SK-N-SH (cell line): ENCODE results near the gene RCSD1. TPM values are rescaled to one million over a fixed set of nuclear protein-coding genes. Genes with fewer than 3 reads are reported as not detected.

Experiments
- CTCF ChIA-PET: fragments of 300-600, 350-600 bp; formaldehyde crosslinking; extraction: SDS; loops from one replicate; lab custom pipeline; 2021; lab: Yijun Ruan, JAX
- POLR2A ChIA-PET: fragments of 350-600 bp; sonication (Branson Sonifier 250); formaldehyde crosslinking; extraction: SDS; loops from one replicate; lab custom pipeline; 2020; ENCODE audit warnings: antibody characterized with exemption, inconsistent platforms; lab: Yijun Ruan, JAX
- DNase-seq: peaks from one replicate; pipeline ENCODE4 v3.0.0; 2012
- H2AFZ ChIP-seq: fragments of 200-600 bp; sonication (generic); 2 replicates; pipeline ENCODE4 v1.8.1; 2016; ENCODE audit warnings: antibody characterized with exemption, mild to moderate bottlenecking, low read depth
- H3F3A ChIP-seq: fragments of 200-600 bp; sonication (generic); replicated peaks from 2 replicates; pipeline ENCODE3; 2016; ENCODE audit warnings: antibody characterized with exemption, mild to moderate bottlenecking; ENCODE audit not compliant: insufficient read depth
- H3K27ac ChIP-seq, 2 experiments: fragments of 200-500 bp in 1 of 2; fragments of 200-600 bp in 1 of 2; sonication (Bioruptor generic) in 1 of 2; sonication (generic), shearing (Covaris generic) in 1 of 2; 2 replicates each; pipeline versions ENCODE4 v1.5.1 to v1.6.1; 2014 to 2016; ENCODE audit warnings: low read depth in 2 of 2, inconsistent platforms in 1 of 2, low read length in 1 of 2, mild to moderate bottlenecking in 1 of 2, mixed read lengths in 1 of 2
- H3K27me3 ChIP-seq: fragments of 200-600 bp; sonication (generic), shearing (Covaris generic); 2 replicates; pipeline ENCODE4 v1.6.1; 2016; ENCODE audit warnings: mixed run types; ENCODE audit not compliant: insufficient read depth
- H3K36me3 ChIP-seq, 2 experiments: fragments of 200-500 bp in 1 of 2; fragments of 200-600 bp in 1 of 2; sonication (Bioruptor generic) in 1 of 2; sonication (generic) in 1 of 2; replicated peaks in 1 of 2; 2 replicates each; pipeline versions ENCODE3 to v1.5.1; 2014 to 2016; ENCODE audit warnings: low read length in 1 of 2, mild to moderate bottlenecking in 1 of 2; ENCODE audit not compliant: insufficient read depth in 2 of 2, control insufficient read depth in 1 of 2
- H3K4me1 ChIP-seq, 2 experiments: fragments of 200-500 bp in 1 of 2; fragments of 200-600 bp in 1 of 2; sonication (Bioruptor generic) in 1 of 2; sonication (generic), shearing (Covaris generic) in 1 of 2; 2 replicates each; pipeline versions ENCODE4 v1.5.1 to v1.6.1; 2014 to 2016; ENCODE audit warnings: low read depth in 1 of 2, low read length in 1 of 2, mixed run types in 1 of 2; ENCODE audit not compliant: insufficient read depth in 2 of 2, control insufficient read depth in 1 of 2
- H3K4me2 ChIP-seq: fragments of 200-600 bp; sonication (generic), shearing (Covaris generic); 2 replicates; pipeline ENCODE4 v1.6.1; 2017; ENCODE audit warnings: mixed run types
- H3K4me3 ChIP-seq, 2 experiments: fragments of 200-500 bp in 1 of 2; fragments of 200-600 bp in 1 of 2; sonication (Bioruptor generic) in 1 of 2; sonication (generic), shearing (Covaris generic) in 1 of 2; 2 replicates each; pipeline versions ENCODE4 v1.5.1 to v1.8.1; 2014 to 2016; ENCODE audit warnings: low read depth in 2 of 2, inconsistent platforms in 1 of 2, low read length in 1 of 2, mild to moderate bottlenecking in 1 of 2, mixed read lengths in 1 of 2, moderate library complexity in 1 of 2
- H3K79me2 ChIP-seq: fragments of 200-600 bp; sonication (generic); 2 replicates; pipeline ENCODE4 v1.8.1; 2017; ENCODE audit warnings: mild to moderate bottlenecking; ENCODE audit not compliant: insufficient read depth
- H3K9ac ChIP-seq: fragments of 200-600 bp; sonication (generic); 2 replicates; pipeline ENCODE4 v1.6.1; 2017; ENCODE audit warnings: mixed run types
- H3K9me2 ChIP-seq: fragments of 200-600 bp; sonication (generic); 2 replicates; pipeline ENCODE4 v1.6.1; 2017; ENCODE audit warnings: mixed run types
- H3K9me3 ChIP-seq: fragments of 200-600 bp; sonication (generic); 2 replicates; pipeline ENCODE4 v1.6.1; 2017; ENCODE audit warnings: mixed run types, mild to moderate bottlenecking, moderate library complexity
- H4K20me1 ChIP-seq: fragments of 200-600 bp; sonication (generic); 2 replicates; pipeline ENCODE4 v1.6.1; 2017; ENCODE audit warnings: mild to moderate bottlenecking, mixed run types; ENCODE audit not compliant: insufficient read depth
- CHD2 ChIP-seq: fragments of 150-350 bp; IDR thresholded peaks from 2 replicates; pipeline ENCODE4 v1.6.1; 2018; ENCODE audit warnings: low read length; ENCODE audit not compliant: partially characterized antibody
- FOSL2 ChIP-seq: IDR thresholded peaks from 2 replicates; pipeline ENCODE4 v1.4.0; 2012; ENCODE audit warnings: low read depth, mild to moderate bottlenecking, moderate library complexity, borderline replicate concordance
- GATA2 ChIP-seq: sonication (generic); formaldehyde crosslinking; IDR thresholded peaks from 2 replicates; pipeline ENCODE4 v1.5.0; 2020; ENCODE audit warnings: mild to moderate bottlenecking, missing genetic modification reagents
- MXI1 ChIP-seq: IDR thresholded peaks from 2 replicates; pipeline ENCODE4 v1.6.1; 2012; ENCODE audit warnings: mild to moderate bottlenecking, low read depth, low read length, improper control_type of control experiment
- NFIC ChIP-seq: IDR thresholded peaks from 2 replicates; pipeline ENCODE4 v1.4.0; 2012; ENCODE audit warnings: borderline replicate concordance
- NRF1 ChIP-seq: IDR thresholded peaks from 2 replicates; pipeline ENCODE4 v1.6.1; 2012; ENCODE audit warnings: low read depth, mild to moderate bottlenecking, low read length
- RCOR1 ChIP-seq: fragments of 150-350 bp; IDR thresholded peaks from 2 replicates; pipeline ENCODE4 v1.6.1; 2017; ENCODE audit warnings: antibody characterized with exemption, low read length
- RFX5 ChIP-seq: IDR thresholded peaks from 2 replicates; pipeline ENCODE4 v1.6.1; 2012; ENCODE audit warnings: mild to moderate bottlenecking, improper control_type of control experiment, low read length
- TCF12 ChIP-seq: IDR thresholded peaks from 2 replicates; pipeline ENCODE4 v1.4.0; 2012
- WGBS: methylation state at CpG from one replicate; pipeline ENCODE4 v1.1.6; 2017; ENCODE audit warnings: low lambda C conversion rate; 5-methylcytosine and 5-hydroxymethylcytosine counted together
- polyA plus RNA-seq, 3 experiments: library from polyadenylated mRNA; depleted of rRNA; stranded (reverse); fragments of >200 nt; gene quantifications; 2 replicates each; pipeline ENCODE4 v1.2.3, GENCODE V29; 2012
- TF ChIP-seq, protein P1 (sequence below): IDR thresholded peaks from 2 replicates; pipeline ENCODE4 v1.4.0; 2012; ENCODE audit warnings: low read depth
- TF ChIP-seq, protein P2 (sequence below): fragments of 200-600 bp; sonication (generic); IDR thresholded peaks from 2 replicates; pipeline ENCODE4 v1.6.1; 2017; ENCODE audit warnings: antibody characterized with exemption, mild to moderate bottlenecking, moderate library complexity
- TF ChIP-seq, protein P3 (sequence below): IDR thresholded peaks from 2 replicates; pipeline ENCODE4; 2012
- TF ChIP-seq, protein P4 (sequence below): IDR thresholded peaks from 2 replicates; pipeline ENCODE4 v1.4.0; 2012; ENCODE audit warnings: low read depth, borderline replicate concordance

Gene RCSD1, protein sequence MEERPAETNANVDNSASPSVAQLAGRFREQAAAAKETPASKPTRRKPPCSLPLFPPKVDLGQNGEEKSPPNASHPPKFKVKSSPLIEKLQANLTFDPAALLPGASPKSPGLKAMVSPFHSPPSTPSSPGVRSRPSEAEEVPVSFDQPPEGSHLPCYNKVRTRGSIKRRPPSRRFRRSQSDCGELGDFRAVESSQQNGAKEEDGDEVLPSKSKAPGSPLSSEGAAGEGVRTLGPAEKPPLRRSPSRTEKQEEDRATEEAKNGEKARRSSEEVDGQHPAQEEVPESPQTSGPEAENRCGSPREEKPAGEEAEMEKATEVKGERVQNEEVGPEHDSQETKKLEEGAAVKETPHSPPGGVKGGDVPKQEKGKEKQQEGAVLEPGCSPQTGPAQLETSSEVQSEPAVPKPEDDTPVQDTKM
- polyA plus RNA-seq (2012; rRNA removed), result 0.02 and 0.03 TPM in 2 replicates
- 0.03 and 0.04 TPM in 2 replicates for polyA plus RNA-seq (2012; cell fraction: cytosol; rRNA removed)
- not detected in 2 replicates for polyA plus RNA-seq (2012; cell fraction: nucleus; rRNA removed)

DNA sequence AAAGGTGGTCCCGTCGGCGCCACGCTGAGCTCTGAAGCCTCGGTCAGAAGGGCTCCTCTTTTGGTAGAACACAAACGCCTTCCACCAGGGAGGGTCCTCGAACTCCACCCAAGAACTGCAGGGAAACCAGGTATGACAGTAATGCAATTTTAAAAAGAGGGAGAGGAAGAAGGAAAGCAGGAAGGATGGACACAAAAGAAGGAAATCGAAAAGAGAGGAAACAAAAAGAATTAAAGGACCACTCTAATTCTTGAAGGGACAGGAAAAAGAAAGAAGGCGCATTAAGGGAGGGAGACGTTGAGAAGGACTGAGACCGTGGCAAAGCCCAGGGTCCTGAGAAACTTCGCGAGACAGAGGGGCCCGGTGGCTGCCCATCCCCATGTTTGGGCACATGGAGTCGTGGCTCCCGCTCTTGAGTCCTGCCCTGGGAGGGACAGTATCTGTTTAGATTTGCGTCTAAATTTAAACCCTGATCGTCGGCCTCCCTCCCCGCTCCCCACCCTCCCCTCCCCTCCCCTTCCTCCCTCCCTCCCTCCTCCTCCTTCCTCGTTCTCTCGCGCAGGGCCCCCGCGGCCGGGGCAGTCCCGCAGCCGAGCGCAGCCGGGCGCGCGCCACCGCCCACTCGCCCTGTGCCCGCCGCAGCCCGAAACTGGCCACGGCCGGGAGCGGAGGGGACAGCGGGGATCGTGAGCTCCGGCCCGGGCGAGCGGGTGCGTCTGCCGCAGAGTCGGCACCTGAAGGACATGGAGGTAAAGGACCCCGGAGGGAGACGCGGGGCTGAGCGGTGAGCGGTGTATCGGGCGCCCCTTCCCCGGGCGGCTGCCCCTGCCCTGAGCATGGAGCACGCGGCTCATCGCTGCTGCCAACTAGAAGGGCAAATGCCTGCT, at the start of gene RCSD1:
TSS of gene RCSD1 (plus strand) at position 552 of the 887 bp plus-strand sequence. CDS start at position 744, 192 bp downstream.
- whole genome bisulfite sequencing, result 35% methylated on average over 56 of the region's 62 CpGs
- DNase-seq, result peak; percentile 78
- no peak within 1 kb of the TSS; the same call in 1 of the 2 replicates for H2AFZ ChIP-seq
- H3K4me3 ChIP-seq, result peak within 1 kb of the TSS; percentile 42 to 56
- H3F3A ChIP-seq, result no peaks in the 10 kb centered on the region
- H3K79me2 ChIP-seq, result no peaks in the 10 kb centered on the region
- H3K9ac ChIP-seq, result no peak within 1 kb of the TSS
- no peaks in the 10 kb centered on the region for H3K9me2 ChIP-seq
- no peak within 1 kb of the TSS for H3K27ac ChIP-seq
- TF ChIP-seq MXI1, result no peak
- TF ChIP-seq, protein P1, sequence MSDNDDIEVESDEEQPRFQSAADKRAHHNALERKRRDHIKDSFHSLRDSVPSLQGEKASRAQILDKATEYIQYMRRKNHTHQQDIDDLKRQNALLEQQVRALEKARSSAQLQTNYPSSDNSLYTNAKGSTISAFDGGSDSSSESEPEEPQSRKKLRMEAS, result 0 out of 2 replicates have a peak, but pooled peaks have one; percentile 22
- TF ChIP-seq, all 33 proteins: peak for 1
- Histone ChIP-seq H3K27me3 (peaks cover 10% of the 10 kb centered on the region; the same call in 1 of the 2 replicates), H3K4me2 (peak within 1 kb of the TSS; percentile 81), H3K4me1 (peaks cover 0 to 5% of the 10 kb centered on the region in 2 experiments; a peak in 1 of 4 replicates), H4K20me1 (no peaks in the 10 kb centered on the region), H3K9me3 (no peaks in the 10 kb centered on the region), H3K36me3 (no peaks in the 10 kb centered on the region)
- CTCF ChIA-PET, result interaction anchor here (0.7 kb wide), 1 partner anchor 665 kb away, joined by 3 read pairs; no protein-coding TSS in a partner anchor
- POLR2A ChIA-PET, result no interaction called here

DNA sequence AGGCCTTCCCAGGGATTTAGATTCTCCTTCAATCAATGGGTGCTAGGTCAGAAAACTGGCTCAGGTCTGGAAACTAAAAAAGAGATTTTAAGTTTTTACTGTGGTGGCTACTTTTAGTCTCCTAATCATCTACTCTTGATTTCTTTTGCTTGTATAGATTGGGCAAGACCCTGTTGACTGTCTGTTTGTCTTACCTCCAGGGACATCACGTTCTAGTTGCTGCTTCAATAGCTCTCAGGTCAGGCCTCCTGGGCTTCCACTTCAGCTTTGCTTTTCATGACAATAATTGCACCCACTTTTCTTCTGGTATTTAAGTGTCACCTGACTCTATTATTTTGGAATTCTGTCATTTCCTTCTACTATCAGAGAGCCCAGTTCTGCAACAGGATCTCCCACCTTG, 48.0 kb upstream of the RCSD1 start:
- Histone ChIP-seq H3K4me3 (no peak overlapping the region), H3K9ac (no peak overlapping the region), H3K9me2 (no peaks in the 10 kb centered on the region), H3K4me2 (no peak overlapping the region), H3K27ac (no peak overlapping the region), H3K4me1 (no peaks in the 10 kb centered on the region; a peak in 1 of 4 replicates), H3K27me3 (no peaks in the 10 kb centered on the region; the same call in 1 of the 2 replicates), H3K9me3 (no peaks in the 10 kb centered on the region), H4K20me1 (no peaks in the 10 kb centered on the region), H2AFZ (no peak overlapping the region), H3F3A (no peaks in the 10 kb centered on the region), H3K36me3 (no peaks in the 10 kb centered on the region), H3K79me2 (no peaks in the 10 kb centered on the region)
- CTCF ChIA-PET, result no interaction called here
- TF ChIP-seq RCOR1 (no peak), RFX5 (no peak), TCF12 (no peak), NFIC (no peak), FOSL2 (no peak), CHD2 (no peak), NRF1 (no peak), GATA2 (CRISPR knock-in tag) (no peak)
- TF ChIP-seq, protein P2, sequence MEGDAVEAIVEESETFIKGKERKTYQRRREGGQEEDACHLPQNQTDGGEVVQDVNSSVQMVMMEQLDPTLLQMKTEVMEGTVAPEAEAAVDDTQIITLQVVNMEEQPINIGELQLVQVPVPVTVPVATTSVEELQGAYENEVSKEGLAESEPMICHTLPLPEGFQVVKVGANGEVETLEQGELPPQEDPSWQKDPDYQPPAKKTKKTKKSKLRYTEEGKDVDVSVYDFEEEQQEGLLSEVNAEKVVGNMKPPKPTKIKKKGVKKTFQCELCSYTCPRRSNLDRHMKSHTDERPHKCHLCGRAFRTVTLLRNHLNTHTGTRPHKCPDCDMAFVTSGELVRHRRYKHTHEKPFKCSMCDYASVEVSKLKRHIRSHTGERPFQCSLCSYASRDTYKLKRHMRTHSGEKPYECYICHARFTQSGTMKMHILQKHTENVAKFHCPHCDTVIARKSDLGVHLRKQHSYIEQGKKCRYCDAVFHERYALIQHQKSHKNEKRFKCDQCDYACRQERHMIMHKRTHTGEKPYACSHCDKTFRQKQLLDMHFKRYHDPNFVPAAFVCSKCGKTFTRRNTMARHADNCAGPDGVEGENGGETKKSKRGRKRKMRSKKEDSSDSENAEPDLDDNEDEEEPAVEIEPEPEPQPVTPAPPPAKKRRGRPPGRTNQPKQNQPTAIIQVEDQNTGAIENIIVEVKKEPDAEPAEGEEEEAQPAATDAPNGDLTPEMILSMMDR, result no peak
- TF ChIP-seq, protein P3, sequence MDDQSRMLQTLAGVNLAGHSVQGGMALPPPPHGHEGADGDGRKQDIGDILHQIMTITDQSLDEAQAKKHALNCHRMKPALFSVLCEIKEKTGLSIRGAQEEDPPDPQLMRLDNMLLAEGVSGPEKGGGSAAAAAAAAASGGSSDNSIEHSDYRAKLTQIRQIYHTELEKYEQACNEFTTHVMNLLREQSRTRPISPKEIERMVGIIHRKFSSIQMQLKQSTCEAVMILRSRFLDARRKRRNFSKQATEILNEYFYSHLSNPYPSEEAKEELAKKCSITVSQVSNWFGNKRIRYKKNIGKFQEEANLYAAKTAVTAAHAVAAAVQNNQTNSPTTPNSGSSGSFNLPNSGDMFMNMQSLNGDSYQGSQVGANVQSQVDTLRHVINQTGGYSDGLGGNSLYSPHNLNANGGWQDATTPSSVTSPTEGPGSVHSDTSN, result no peak
- TF ChIP-seq, protein P1, result no peak
- TF ChIP-seq, protein P4, sequence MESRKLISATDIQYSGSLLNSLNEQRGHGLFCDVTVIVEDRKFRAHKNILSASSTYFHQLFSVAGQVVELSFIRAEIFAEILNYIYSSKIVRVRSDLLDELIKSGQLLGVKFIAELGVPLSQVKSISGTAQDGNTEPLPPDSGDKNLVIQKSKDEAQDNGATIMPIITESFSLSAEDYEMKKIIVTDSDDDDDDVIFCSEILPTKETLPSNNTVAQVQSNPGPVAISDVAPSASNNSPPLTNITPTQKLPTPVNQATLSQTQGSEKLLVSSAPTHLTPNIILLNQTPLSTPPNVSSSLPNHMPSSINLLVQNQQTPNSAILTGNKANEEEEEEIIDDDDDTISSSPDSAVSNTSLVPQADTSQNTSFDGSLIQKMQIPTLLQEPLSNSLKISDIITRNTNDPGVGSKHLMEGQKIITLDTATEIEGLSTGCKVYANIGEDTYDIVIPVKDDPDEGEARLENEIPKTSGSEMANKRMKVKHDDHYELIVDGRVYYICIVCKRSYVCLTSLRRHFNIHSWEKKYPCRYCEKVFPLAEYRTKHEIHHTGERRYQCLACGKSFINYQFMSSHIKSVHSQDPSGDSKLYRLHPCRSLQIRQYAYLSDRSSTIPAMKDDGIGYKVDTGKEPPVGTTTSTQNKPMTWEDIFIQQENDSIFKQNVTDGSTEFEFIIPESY, result no peak
- DNase-seq, result no peak
- 30% methylated on average over 1 of the region's 1 CpG for WGBS
- POLR2A ChIA-PET, result no interaction called here
